Measurements from ENCODE around the gene PLAGL2. TPM values are rescaled to one million over a fixed set of nuclear protein-coding genes. Genes with fewer than 3 reads are reported as not detected.

The PLAGL2 gene
- polyA plus RNA-seq, 1 donor from 2014 or later, result 2.7 TPM

DNA sequence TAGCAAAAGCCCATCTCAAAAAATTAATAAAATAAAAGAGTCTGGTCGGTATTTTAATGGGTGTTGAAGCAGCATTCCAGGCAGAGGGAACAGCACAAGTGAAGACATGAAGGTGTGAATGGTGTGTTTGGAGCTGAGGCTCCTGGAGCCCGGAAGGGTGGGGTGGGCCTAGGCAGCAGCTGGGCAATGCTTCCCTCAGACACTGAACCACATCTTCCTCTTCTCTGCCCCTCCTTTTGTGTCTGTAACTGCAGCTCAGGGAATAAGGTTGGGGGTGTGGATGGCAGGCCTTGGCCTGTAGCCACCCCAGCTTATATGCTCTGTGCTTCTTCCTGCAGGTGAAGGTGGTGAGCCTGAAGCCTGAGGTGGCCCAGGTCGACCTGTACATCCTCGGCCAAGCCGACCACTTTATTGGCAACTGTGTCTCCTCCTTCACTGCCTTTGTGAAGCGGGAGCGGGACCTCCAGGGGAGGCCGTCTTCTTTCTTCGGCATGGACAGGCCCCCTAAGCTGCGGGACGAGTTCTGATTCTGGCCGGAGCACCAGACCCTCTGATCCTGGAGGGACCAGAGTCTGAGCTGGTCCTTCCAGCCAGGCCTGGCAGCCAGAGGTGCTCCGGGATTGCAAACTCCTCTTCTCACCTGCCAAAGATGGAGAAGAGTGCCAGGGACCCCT is 26.7 kb upstream of the PLAGL2 start:
- Histone ChIP-seq H3K27ac (ENCODE audit: low read length) (no peak overlapping the region), H3K27me3 (ENCODE audit: insufficient read depth, low read depth, low read length) (no peaks in the 10 kb centered on the region), H4K20me1 (ENCODE audit: insufficient read depth) (no peaks in the 10 kb centered on the region), H3F3A (ENCODE audit: insufficient read depth, low read length, poor library complexity, severe bottlenecking) (no peaks in the 10 kb centered on the region), H3K4me2 (ENCODE audit: low read length) (no peak overlapping the region), H3K9me2 (ENCODE audit: insufficient read depth, low read length) (no peaks in the 10 kb centered on the region), H3K79me2 (replicated peaks; ENCODE audit: insufficient read depth, low read length) (no peaks in the 10 kb centered on the region), H3K9me3 (ENCODE audit: low read length) (no peaks in the 10 kb centered on the region), H2AFZ (ENCODE audit: low read depth, low read length) (no peak overlapping the region), H3K36me3 (ENCODE audit: insufficient read depth, low read length) (peaks cover 23% of the 10 kb centered on the region), H3K4me3 (ENCODE audit: low read length) (no peak overlapping the region), H3K9ac (ENCODE audit: low read length) (no peak overlapping the region)
- TF ChIP-seq EP300 (conservative IDR thresholded peaks at IDR 0.05; ENCODE audit: poor library complexity, severe bottlenecking) (no peak), POLR2AphosphoS5 (IDR thresholded peaks at IDR 0.05) (no peak), MXI1 (conservative IDR thresholded peaks at IDR 0.05; ENCODE audit: poor library complexity, severe bottlenecking) (no peak), EZH2 (IDR thresholded peaks at IDR 0.05; ENCODE audit: borderline replicate concordance, insufficient read depth, low read length, poor library complexity, severe bottlenecking) (no peak), RAD21 (conservative IDR thresholded peaks at IDR 0.05) (no peak), TAF1 (IDR thresholded peaks at IDR 0.05; ENCODE audit: low read depth) (no peak), SMC3 (conservative IDR thresholded peaks at IDR 0.05; ENCODE audit: poor library complexity) (no peak)
- TF ChIP-seq, protein P1, sequence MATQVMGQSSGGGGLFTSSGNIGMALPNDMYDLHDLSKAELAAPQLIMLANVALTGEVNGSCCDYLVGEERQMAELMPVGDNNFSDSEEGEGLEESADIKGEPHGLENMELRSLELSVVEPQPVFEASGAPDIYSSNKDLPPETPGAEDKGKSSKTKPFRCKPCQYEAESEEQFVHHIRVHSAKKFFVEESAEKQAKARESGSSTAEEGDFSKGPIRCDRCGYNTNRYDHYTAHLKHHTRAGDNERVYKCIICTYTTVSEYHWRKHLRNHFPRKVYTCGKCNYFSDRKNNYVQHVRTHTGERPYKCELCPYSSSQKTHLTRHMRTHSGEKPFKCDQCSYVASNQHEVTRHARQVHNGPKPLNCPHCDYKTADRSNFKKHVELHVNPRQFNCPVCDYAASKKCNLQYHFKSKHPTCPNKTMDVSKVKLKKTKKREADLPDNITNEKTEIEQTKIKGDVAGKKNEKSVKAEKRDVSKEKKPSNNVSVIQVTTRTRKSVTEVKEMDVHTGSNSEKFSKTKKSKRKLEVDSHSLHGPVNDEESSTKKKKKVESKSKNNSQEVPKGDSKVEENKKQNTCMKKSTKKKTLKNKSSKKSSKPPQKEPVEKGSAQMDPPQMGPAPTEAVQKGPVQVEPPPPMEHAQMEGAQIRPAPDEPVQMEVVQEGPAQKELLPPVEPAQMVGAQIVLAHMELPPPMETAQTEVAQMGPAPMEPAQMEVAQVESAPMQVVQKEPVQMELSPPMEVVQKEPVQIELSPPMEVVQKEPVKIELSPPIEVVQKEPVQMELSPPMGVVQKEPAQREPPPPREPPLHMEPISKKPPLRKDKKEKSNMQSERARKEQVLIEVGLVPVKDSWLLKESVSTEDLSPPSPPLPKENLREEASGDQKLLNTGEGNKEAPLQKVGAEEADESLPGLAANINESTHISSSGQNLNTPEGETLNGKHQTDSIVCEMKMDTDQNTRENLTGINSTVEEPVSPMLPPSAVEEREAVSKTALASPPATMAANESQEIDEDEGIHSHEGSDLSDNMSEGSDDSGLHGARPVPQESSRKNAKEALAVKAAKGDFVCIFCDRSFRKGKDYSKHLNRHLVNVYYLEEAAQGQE (IDR thresholded peaks at IDR 0.05; ENCODE audit: borderline replicate concordance), result no peak
- TF ChIP-seq, protein P2, sequence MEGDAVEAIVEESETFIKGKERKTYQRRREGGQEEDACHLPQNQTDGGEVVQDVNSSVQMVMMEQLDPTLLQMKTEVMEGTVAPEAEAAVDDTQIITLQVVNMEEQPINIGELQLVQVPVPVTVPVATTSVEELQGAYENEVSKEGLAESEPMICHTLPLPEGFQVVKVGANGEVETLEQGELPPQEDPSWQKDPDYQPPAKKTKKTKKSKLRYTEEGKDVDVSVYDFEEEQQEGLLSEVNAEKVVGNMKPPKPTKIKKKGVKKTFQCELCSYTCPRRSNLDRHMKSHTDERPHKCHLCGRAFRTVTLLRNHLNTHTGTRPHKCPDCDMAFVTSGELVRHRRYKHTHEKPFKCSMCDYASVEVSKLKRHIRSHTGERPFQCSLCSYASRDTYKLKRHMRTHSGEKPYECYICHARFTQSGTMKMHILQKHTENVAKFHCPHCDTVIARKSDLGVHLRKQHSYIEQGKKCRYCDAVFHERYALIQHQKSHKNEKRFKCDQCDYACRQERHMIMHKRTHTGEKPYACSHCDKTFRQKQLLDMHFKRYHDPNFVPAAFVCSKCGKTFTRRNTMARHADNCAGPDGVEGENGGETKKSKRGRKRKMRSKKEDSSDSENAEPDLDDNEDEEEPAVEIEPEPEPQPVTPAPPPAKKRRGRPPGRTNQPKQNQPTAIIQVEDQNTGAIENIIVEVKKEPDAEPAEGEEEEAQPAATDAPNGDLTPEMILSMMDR (IDR thresholded peaks at IDR 0.05; ENCODE audit: poor library complexity, severe bottlenecking), result no peak

DNA sequence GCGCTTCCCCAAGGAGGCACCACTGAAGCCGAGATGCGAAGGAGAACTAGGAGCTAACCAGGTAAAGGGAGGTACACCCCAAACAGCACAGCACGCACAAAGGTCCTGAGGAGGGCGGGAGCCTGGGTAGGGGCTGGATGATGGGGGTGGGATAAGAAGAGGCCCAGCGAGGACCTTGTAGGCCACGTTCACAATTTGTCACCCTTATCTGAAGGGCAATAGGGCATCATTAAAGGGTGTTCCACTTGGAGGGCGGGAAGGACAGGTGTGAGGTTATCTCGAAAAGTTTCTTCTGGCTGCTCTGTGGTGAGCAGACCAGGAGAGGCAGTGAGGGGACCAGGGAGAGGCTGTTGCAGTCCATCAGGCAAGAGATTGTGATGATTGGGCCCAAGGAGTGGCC is 25.7 kb upstream of the PLAGL2 start:
- Histone ChIP-seq H2AFZ (ENCODE audit: low read depth, low read length) (no peak overlapping the region), H3K36me3 (ENCODE audit: insufficient read depth, low read length) (peaks cover 23% of the 10 kb centered on the region), H3K9me3 (ENCODE audit: low read length) (no peaks in the 10 kb centered on the region), H3K4me2 (ENCODE audit: low read length) (no peak overlapping the region), H4K20me1 (ENCODE audit: insufficient read depth) (no peaks in the 10 kb centered on the region), H3K4me3 (ENCODE audit: low read length) (no peak overlapping the region), H3K79me2 (replicated peaks; ENCODE audit: insufficient read depth, low read length) (no peaks in the 10 kb centered on the region), H3K9ac (ENCODE audit: low read length) (no peak overlapping the region), H3F3A (ENCODE audit: insufficient read depth, low read length, poor library complexity, severe bottlenecking) (no peaks in the 10 kb centered on the region), H3K9me2 (ENCODE audit: insufficient read depth, low read length) (no peaks in the 10 kb centered on the region), H3K27ac (ENCODE audit: low read length) (no peak overlapping the region), H3K27me3 (ENCODE audit: insufficient read depth, low read depth, low read length) (no peaks in the 10 kb centered on the region)
- TF ChIP-seq POLR2AphosphoS5 (IDR thresholded peaks at IDR 0.05) (no peak), SMC3 (conservative IDR thresholded peaks at IDR 0.05; ENCODE audit: poor library complexity) (no peak), RAD21 (conservative IDR thresholded peaks at IDR 0.05) (no peak), MXI1 (conservative IDR thresholded peaks at IDR 0.05; ENCODE audit: poor library complexity, severe bottlenecking) (no peak), TAF1 (IDR thresholded peaks at IDR 0.05; ENCODE audit: low read depth) (no peak), EP300 (conservative IDR thresholded peaks at IDR 0.05; ENCODE audit: poor library complexity, severe bottlenecking) (no peak)
- TF ChIP-seq, protein P1 (IDR thresholded peaks at IDR 0.05; ENCODE audit: borderline replicate concordance), result no peak

Measured in neural cell (in vitro differentiated cells).